Measurements from ENCODE around the gene UNC50. TPM values are rescaled to one million over a fixed set of nuclear protein-coding genes. Genes with fewer than 3 reads are reported as not detected.

UNC50 gene
- total RNA-seq, 1 experiment from 2014 or later = 108 TPM

- no peak for DNase-seq (ENCODE audit: low read depth)
Measured at GRCh38 chr2:98664323-98664722, 55.9 kb downstream of the UNC50 start.

DNA sequence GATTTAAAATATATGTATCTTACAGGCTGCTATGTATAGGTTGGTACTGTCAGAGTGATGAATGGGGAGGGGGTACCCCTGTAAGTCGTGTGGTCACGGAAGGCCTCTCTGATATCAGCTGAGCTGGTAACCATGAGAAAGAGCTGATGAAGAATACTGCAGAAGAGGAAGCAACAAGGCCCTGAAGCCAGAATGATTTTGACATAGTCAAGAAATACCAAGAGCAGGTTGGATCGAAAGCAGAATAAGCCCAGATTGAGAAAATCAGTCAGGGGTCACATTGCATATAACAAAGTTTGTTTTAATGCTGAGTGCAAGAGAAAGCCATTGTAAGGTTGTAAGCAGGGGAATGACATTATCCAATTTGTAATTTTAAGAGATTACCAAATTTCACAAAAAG, 57.3 kb downstream of the UNC50 start:
- DNase-seq (ENCODE audit: low read depth) = no peak

Other genes starting within 250 kb of the UNC50 start
- 10.1 and 11.8 TPM in 2 replicates for gene INPP4A, start 163.7 kb upstream of the UNC50 start, total RNA-seq (2014; rRNA removed; shearing (Covaris generic))
- 22.3 and 26.1 TPM in 2 replicates for gene COA5, start 77 bp upstream of the UNC50 start, total RNA-seq (2014; rRNA removed; shearing (Covaris generic))
- gene MGAT4A, start 122.5 kb downstream of the UNC50 start, total RNA-seq (2014; rRNA removed; shearing (Covaris generic)) = 3.9 and 7.7 TPM in 2 replicates

Measured in Daoy (cell line).